Muscle layer of duodenum (tissue), 2 donors: Measurements from ENCODE around the gene DUSP22.

ENCODE experiments used
- H3K27ac ChIP-seq: one replicate; pipeline ENCODE4 v1.7.0; 2013; ENCODE audit warnings: mild to moderate bottlenecking, low read length
- H3K27me3 ChIP-seq: one replicate; pipeline ENCODE4 v1.7.0; 2013; ENCODE audit warnings: low read depth, mild to moderate bottlenecking, control low read depth, low read length
- H3K36me3 ChIP-seq, 2 donors: one replicate each; pipeline ENCODE4 v1.7.0; 2013; ENCODE audit warnings: low read length in 2 of 2, control low read depth in 1 of 2, mild to moderate bottlenecking in 1 of 2; ENCODE audit not compliant: insufficient read depth in 2 of 2, control insufficient read depth in 1 of 2
- H3K4me1 ChIP-seq, 2 donors: one replicate each; pipeline ENCODE4 v1.7.0; 2013; ENCODE audit warnings: low read length in 2 of 2, mild to moderate bottlenecking in 2 of 2, control low read depth in 1 of 2, moderate library complexity in 1 of 2; ENCODE audit not compliant: insufficient read depth in 2 of 2, control insufficient read depth in 1 of 2
- H3K4me3 ChIP-seq, 2 donors: one replicate each; pipeline ENCODE4 v1.7.0; 2013; ENCODE audit warnings: low read length in 2 of 2, low read depth in 1 of 2, mild to moderate bottlenecking in 1 of 2
- H3K9me3 ChIP-seq, 2 donors: one replicate each; pipeline ENCODE4 v1.7.0; 2013; ENCODE audit warnings: low read length in 2 of 2, control low read depth in 1 of 2, mild to moderate bottlenecking in 1 of 2; ENCODE audit not compliant: control insufficient read depth in 1 of 2
- donor health status: healthy.

DUSP22 gene

DNA sequence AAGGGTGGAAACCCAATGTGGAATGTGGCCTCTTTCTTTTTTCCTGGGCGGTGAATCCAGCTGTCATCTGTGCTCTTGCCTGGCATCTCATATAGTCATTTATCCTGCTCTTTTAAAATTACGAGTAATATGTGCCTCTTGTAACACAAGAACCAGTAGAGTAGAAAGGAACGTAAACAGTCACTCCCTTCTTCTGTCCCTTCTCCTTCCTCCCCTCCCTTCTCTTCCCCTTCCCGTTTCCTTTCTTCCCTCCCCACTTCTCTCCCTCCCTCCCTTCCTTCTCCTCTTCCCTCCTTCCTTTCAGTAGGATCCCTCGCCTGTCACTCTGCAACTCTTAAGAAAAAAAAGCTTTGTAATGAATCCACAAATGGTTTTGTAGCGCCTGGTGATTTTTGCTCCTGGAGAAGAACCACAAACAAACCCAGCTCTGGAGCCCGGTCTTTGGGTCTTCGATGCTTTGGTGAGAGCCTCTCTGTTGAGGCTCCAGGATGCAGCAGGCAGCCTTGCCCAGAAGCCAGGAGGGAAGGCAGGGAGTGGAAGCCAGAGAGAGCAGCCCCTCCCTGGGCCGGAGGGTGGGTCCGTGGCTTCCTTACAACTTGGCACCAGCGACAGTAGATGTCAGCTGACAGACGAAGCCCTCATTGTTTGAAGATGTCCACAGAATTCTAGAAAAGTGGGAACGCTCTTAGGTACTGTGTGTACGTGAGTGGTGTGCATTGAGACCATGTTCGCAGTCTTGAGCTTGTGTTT is 15.0 kb downstream of the DUSP22 start:
- H3K9me3 ChIP-seq = no peaks in the 10 kb centered on the region
- no peak overlapping the region for H3K27ac ChIP-seq
- H3K4me3 ChIP-seq = no peak overlapping the region
- H3K36me3 ChIP-seq = no peaks in the 10 kb centered on the region
- H3K4me1 ChIP-seq = peaks cover 5 to 14% of the 10 kb centered on the region in 2 donors
- H3K27me3 ChIP-seq = no peaks in the 10 kb centered on the region

DNA sequence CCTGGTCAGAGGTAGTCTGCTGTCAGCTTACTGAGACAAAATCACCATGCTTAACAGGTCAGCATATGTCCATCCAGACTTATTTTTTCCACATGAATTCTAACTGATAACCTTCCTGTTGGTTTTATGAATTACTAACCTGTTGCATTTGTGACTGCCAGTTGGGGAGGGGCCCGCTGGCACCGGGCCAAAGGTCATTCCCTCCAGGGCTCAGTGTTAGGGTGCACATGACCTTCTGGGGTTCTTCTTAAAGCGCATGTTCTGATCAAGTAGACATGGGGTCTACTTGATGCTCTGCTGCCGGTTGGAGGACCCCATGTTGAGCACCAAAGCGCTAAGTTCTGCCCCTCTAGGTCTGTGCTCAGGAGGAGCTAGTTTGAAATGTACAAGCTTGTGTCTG is 15.6 kb downstream of the DUSP22 start:
- Histone ChIP-seq H3K4me3 (no peak overlapping the region), H3K36me3 (peaks cover 0 to under 1% of the 10 kb centered on the region in 2 donors), H3K27me3 (no peaks in the 10 kb centered on the region), H3K4me1 (peaks cover 7 to 18% of the 10 kb centered on the region in 2 donors), H3K27ac (no peak overlapping the region), H3K9me3 (no peaks in the 10 kb centered on the region)

DNA sequence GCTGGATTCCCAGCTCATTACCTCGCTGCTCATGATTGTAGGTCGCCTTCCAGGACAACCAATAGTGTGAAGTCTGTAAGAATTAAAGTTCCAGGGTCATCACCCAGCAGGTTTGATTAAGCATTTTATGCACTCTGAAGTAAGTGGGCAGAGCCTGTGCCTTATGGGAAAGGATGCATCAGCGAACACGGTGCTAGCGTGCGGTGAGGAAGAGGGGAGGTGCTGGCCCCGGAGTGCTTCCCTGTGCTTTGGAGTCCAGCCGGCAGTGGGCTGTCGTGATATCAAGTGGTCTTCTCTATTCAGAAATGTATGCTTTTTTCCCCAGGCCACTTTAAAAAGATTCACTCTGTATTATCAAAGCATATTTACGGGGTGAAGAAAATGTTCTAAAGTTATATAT is 16.0 kb downstream of the DUSP22 start:
- H3K36me3 ChIP-seq = peaks cover 0 to 5% of the 10 kb centered on the region in 2 donors
- H3K27me3 ChIP-seq = no peaks in the 10 kb centered on the region
- H3K4me3 ChIP-seq = no peak overlapping the region
- no peaks in the 10 kb centered on the region for H3K9me3 ChIP-seq
- no peak overlapping the region for H3K27ac ChIP-seq
- peaks cover 7 to 18% of the 10 kb centered on the region in 2 donors for H3K4me1 ChIP-seq

DNA sequence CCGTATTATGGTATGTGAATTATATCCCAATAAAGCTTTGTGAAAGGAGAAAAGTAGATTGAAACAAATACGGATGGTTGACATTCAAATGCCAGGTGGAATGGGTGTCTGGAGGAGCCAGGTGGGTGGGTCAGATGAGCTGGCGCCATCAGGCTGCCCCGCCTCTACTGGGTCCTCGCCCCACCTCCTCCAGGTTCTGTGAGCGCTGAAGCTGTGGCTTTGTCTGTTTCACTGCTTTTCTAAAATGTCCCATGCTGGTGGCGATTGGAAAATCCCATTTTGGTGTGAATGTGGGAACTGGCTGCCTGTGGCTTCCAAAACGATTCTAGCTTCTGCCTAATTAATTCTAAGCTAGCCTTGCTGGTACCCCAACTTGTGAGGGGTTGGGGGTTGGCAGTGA is 16.5 kb downstream of the DUSP22 start:
- Histone ChIP-seq H3K27me3 (no peaks in the 10 kb centered on the region), H3K4me1 (peaks cover 7 to 18% of the 10 kb centered on the region in 2 donors), H3K27ac (no peak overlapping the region), H3K36me3 (peaks cover 0 to 6% of the 10 kb centered on the region in 2 donors), H3K4me3 (no peak overlapping the region), H3K9me3 (no peaks in the 10 kb centered on the region)

DNA sequence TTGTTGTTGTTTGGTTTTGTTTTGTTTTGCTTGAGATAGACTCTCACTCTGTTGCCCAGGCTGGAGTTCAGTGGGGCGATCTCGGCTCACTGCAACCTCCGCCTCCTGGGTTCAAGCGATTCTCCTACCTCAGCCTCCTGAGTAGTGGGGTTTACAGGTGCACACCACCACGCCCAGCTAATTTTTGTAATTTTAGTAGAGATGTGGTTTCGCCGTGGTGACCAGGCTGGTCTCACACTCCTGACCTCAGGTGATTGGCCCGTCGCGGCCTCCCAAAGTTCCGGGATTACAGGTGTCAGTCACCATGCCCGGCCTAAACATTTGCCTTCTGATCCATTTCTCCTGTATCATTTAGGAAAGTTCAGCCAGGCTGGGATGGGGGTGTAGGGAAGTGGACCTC is 17.7 kb downstream of the DUSP22 start:
- no peak overlapping the region for H3K4me3 ChIP-seq
- no peaks in the 10 kb centered on the region for H3K9me3 ChIP-seq
- no peak overlapping the region for H3K27ac ChIP-seq
- H3K27me3 ChIP-seq = no peaks in the 10 kb centered on the region
- H3K36me3 ChIP-seq = peaks cover 0 to 6% of the 10 kb centered on the region in 2 donors
- H3K4me1 ChIP-seq = peaks cover 7 to 18% of the 10 kb centered on the region in 2 donors

DNA sequence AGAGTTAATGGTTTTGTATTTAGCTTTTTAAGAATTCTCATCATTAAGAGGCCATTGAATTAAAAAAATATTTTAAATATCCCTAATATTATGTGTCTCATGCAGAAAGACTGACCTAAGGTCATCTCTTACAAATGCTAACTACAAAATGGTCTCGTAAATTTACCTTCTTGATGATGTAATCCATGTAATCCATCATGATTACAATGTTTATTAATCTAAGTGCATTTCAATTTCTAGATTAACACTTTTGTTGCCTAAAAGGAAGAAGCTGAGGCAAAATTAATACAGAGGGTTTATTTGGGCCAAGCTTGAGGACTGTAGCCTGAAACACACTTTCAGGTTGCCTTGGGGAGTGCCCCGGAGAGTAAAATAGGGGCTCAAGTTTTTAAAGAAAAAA is 18.4 kb downstream of the DUSP22 start:
- no peaks in the 10 kb centered on the region for H3K9me3 ChIP-seq
- peaks cover 0 to 6% of the 10 kb centered on the region in 2 donors for H3K36me3 ChIP-seq
- H3K27me3 ChIP-seq = no peaks in the 10 kb centered on the region
- H3K4me3 ChIP-seq = no peak overlapping the region
- peaks cover 7 to 18% of the 10 kb centered on the region in 2 donors for H3K4me1 ChIP-seq
- H3K27ac ChIP-seq = no peak overlapping the region

DNA sequence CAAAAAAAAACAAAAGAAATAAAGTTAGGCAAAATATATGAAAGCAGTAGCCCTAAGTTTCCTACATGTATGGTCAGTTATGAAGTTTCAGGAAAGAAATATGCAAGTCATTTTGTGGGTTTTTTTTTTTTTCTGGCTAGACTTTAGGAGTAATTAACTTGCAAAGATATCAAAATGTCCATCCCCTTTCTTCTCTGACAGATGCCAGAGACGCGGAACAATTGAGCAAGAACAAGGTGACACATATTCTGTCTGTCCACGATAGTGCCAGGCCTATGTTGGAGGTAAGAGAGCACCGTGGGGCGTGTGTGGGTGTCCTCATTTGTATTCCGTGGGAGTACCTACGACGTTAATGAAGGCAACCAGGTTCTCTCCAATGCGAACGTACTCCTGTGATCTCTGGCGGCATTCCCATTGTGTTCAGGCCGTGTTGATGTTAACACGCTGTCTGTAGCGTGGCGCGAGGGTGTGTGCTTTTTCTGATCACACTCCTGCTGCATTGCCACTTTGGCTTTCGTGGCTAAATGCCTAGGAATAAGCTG is 19.5 kb downstream of the DUSP22 start:
- Histone ChIP-seq H3K4me1 (peaks cover 14% of the 10 kb centered on the region in 2 donors), H3K27me3 (no peaks in the 10 kb centered on the region), H3K4me3 (no peak overlapping the region), H3K36me3 (peaks cover 0 to 6% of the 10 kb centered on the region in 2 donors), H3K27ac (no peak overlapping the region), H3K9me3 (no peaks in the 10 kb centered on the region)

DNA sequence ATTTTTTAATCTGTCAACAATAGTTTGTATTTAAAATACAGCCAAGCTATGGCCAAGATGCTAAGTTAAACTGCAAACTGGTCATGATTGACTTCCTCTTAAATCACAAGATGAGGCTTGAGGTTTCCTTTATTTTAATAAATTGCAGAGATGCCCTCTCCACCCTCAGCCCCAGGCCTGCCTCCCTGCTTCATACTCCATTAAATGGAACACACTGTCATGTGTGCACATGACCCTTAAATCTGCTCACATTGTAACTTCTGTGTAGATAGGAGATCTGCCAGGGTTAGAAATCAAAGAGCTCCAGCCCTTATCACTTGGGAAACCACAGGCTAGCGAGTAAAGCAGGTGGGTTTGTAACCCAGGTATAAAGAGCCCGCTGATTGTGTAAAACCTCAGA is 20.8 kb downstream of the DUSP22 start:
- H3K4me3 ChIP-seq = no peak overlapping the region
- H3K27ac ChIP-seq = peak overlapping the region; percentile 40
- H3K9me3 ChIP-seq = no peaks in the 10 kb centered on the region
- peaks cover 0 to 6% of the 10 kb centered on the region in 2 donors for H3K36me3 ChIP-seq
- H3K4me1 ChIP-seq = peaks cover 9 to 25% of the 10 kb centered on the region in 2 donors
- H3K27me3 ChIP-seq = no peaks in the 10 kb centered on the region

DNA sequence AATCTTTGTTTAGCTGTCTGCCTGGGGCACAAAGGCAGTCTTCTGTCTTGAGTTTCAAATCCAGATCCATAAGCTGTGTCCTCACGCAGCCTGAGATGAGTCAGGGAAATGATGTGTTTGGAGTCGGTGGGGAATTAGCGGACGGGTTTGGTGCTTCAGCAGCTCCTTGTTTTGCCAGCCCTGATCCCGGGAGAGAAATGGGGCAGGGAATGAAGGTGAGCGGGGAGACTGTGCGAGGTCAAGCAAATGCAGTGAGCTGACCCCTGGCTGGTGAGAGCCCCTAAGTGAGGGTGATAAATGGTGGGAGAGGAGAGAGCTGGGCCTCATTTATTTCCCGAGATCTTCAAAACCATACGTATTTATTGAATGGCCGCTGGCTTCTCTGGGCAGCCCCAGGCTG is 21.6 kb downstream of the DUSP22 start:
- no peaks in the 10 kb centered on the region for H3K27me3 ChIP-seq
- peaks cover 0 to 6% of the 10 kb centered on the region in 2 donors for H3K36me3 ChIP-seq
- no peaks in the 10 kb centered on the region for H3K9me3 ChIP-seq
- peaks cover 9 to 30% of the 10 kb centered on the region in 2 donors for H3K4me1 ChIP-seq
- no peak overlapping the region for H3K4me3 ChIP-seq
- no peak overlapping the region for H3K27ac ChIP-seq

DNA sequence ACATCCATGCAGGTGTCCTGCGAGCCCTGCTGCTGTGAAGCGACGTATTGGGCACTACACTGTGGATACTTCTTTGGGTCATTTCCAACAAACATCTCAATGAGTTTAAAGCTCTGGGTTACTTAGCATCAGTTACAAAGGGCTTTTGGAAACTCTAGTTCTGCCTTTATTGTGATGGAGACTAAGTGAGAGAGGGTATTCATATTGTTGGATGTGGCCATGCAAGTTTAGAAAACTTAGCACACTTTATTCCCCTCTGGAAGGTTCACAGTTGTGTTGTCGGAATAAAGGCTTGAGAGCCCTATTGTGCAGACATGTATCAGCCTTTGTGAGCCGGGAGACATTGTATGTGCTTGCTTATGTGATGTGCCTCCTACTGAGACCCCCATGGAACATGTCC is 22.1 kb downstream of the DUSP22 start:
- Histone ChIP-seq H3K27me3 (no peaks in the 10 kb centered on the region), H3K27ac (no peak overlapping the region), H3K36me3 (peaks cover 0 to 6% of the 10 kb centered on the region in 2 donors), H3K9me3 (no peaks in the 10 kb centered on the region), H3K4me1 (peaks cover 9 to 30% of the 10 kb centered on the region in 2 donors), H3K4me3 (no peak overlapping the region)

DNA sequence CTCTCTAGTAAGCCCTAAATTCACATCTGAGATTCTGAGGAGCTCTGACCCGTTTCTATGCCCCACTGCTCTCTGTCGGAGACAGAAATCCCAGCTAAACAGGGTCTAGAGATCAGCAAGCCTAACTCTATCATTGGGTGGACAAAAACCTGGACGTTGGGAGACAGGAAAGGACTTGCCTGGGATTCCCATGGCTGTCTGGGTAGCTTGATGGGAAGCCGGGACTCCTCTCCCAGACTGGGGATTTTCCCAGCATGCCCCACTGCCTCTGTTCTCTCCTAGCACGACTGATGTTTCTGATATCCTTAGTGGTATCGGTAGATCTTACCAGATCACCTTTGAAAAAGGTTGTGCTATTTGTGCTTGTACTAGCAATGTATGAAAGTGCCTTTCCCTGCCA is 22.9 kb downstream of the DUSP22 start:
- peaks cover 9 to 30% of the 10 kb centered on the region in 2 donors for H3K4me1 ChIP-seq
- no peaks in the 10 kb centered on the region for H3K27me3 ChIP-seq
- H3K27ac ChIP-seq = no peak overlapping the region
- H3K4me3 ChIP-seq = no peak overlapping the region
- peaks cover 0 to 6% of the 10 kb centered on the region in 2 donors for H3K36me3 ChIP-seq
- no peaks in the 10 kb centered on the region for H3K9me3 ChIP-seq
